Measurements from ENCODE around the gene UXS1.

UXS1 gene

DNA sequence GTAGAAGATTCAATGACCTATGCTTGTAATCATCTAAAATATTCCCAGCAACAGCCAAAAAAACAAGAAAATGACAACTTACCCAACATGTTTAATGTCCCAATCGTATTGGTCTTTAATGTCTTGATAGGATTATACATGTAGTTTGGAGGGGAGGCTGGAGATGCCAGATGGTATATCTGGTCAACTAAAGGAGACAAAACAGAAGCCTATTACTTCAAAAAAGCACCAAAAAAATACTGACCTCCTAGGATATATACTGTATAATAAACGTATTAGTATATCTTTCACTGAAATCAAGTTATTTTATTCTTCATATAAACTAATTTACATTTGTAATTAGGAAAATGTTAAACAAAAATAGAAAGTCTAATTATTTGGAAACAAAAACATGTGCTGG lies 64.5 kb downstream of the UXS1 start:
- DNase-seq (ENCODE audit: low read depth): no peak

DNA sequence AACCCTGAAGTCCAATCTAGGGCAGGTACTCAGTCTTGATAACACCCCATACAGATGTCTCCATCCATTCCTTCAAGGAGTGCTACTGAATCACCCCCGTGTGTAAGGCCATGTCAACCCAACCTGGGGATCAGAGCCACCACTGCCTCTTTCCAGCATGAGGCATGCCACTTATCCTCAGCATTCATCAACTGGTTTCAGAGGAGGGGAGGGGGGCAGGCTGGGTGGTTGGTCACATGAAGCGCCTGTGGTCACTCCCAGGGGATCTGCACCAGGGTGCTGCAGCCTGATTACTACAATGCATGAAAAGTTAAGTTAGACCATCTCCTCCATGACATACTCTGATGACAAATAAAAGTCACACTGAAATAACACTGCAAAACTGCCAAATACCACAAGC lies 65.0 kb downstream of the UXS1 start:
- no peak for DNase-seq (ENCODE audit: low read depth)

DNA sequence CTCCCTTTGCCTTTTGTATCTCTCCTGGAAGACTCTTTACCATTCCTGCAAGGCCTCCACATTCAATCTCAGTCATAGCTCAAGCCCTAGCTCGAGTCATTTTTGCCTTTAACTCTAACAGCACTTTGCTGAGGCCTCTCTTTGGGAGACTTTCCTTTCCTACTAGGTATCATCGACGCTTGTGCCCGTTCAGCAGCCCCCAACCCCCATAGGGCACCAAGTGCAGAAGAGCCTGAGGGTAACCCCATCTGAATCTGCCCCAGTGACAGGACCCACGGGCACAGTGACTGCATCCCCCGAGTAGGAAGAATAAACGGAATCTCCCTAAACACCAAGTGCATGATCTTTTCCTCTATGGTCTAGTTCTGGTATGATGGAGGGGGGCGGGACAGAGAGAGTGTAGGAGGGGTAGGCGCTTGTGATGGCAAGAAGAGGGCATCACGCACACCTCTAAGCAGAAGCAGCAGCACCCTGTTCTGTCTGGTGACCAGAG lies 66.3 kb downstream of the UXS1 start:
- no peak for DNase-seq (ENCODE audit: low read depth)

DNA sequence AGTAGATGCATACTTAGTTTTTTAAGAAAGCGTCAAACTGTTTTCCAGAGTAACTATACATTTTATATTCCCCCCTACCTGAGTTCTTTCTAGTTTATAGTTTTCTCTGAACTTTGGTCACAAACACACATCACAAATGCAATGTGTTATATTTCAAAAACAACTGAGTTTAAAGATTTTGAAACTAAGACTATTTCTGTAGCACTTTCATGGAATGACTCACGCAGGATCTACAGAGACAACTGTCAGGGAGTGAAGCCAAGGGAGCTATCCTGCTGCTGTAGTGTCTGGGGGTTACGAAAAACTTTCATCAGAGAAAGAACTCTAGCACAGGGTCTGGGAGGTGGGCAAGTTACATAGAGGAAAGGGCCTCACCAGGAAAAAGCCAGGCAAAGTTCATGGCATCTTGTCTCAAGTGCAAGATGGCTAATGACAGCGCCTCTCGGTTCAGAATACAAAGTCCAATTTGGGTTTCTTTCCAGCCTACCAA lies 66.8 kb downstream of the UXS1 start:
- no peak for DNase-seq (ENCODE audit: low read depth)

DNA sequence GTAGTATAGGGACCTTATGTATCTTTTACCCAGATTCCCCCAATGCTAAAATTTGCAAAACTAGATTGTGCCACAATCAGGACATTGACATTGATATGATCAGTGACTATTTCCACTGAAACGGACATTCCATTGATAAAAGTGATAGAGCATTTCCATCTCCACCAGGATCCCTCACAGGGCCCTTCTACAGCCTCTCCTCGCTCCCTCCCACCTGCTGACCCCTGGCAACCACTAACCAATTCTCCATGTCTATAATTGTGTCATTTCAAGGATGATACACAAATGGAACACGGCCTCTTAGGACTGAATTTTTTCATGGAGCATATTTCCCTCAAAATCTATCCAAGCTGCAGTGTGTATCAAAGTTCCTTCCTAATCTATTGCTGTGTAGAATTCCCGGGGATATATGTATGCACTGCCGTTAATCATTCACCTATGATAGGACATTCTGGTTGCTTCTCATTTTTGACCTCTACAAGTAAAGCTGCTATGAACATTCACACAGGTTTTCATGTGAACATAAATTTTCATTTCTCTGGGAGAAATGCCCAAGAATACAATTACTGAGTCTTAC lies 67.3 kb downstream of the UXS1 start:
- DNase-seq (ENCODE audit: low read depth): no peak

DNA sequence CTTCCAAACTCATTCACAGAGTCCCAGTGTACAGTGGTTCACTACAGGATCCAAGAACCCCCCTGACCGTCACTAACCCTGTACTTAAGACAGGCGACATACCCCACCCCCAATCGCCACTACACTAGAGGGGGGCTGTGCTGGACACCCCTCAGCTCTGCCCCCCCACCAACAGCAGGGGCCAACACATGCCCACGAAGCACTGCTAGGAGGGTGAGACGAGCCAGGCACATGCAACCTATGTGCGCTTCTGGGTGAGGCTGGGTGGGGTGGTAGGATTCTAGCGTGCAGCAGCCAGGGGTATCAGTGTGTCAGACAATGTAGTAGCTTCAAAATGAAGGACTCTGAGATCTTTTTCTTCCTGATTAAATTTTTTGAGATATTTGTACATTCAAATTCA lies 67.8 kb downstream of the UXS1 start:
- DNase-seq (ENCODE audit: low read depth): no peak

DNA sequence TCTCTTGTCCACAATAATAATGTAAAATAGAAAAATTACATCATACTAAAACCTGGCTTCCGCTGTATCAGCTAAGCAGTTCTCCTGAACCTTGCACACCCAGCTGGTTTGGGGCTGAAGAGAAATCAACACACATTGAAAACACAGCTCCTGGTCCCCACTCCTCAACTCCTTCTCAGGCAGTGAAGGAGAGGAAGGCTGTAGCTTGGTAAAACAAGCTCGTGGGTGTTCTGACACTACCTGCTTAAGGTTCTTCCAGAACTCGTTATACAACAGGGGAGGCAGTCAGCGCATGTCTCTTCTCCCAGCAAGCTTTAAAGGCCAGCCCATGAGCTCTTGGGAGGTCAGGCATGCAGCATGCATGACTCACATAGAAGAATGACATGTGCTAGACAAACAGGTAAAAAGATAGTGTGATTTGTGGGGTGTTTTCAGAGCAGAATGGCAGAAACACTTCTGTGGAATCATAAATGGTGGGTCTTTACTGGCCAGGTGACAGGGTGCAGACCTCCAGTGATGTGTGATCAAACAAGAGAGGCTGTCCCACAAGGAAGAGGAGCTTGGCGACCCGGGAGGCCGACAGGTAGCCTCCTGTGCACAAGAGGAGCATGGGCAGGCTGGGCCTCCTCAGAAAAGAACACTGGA lies 69.1 kb downstream of the UXS1 start:
- no peak for DNase-seq (ENCODE audit: low read depth)

DNA sequence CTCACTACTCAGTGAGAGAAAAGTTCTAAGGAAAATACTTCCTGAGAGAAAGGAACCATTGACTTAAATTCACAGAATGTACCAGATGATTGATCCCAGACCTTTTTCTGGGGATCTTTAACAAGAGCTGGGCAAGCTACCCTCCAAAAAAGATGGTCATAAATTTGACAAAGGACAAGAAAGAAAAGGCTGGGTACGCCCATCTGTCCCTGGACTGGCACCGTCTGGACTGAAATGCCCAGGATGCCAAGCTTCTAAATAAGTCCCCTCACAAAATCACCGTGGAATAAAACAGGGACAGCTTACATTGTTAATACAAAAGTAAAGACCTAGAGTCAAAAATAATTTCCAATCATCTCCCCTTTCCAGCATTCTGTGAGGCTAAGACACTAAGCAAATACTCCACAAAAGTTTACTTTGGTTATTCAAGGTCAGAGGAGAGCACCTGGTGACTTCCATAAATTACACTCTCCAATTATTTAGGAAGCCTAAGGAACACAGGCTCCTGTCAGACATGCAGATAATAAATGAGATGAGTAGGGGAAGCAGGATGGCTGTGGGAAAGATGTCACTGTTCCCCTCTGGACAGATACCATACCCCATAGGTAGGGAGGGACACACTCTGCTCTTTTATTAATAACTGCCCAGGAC lies 69.9 kb downstream of the UXS1 start:
- no peak for DNase-seq (ENCODE audit: low read depth)

DNA sequence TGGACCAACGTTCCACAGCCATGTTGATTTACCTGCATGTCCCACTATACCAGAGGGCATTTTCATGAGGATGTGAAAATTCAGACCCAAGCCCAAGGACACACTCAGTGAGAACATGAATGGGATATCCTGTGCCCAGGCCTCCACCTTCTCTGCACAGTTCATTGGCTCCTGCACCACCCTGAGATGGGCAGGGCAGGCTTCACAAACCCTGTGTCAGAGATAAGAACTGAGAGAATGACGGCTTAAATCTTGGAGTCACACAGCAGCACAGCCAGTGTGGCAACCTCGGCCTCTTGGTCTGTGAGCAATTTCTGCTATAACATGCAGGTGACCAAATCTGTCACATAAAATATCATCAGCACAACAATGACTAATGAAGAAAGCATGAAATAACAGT lies 71.9 kb downstream of the UXS1 start:
- no peak for DNase-seq (ENCODE audit: low read depth)

DNA sequence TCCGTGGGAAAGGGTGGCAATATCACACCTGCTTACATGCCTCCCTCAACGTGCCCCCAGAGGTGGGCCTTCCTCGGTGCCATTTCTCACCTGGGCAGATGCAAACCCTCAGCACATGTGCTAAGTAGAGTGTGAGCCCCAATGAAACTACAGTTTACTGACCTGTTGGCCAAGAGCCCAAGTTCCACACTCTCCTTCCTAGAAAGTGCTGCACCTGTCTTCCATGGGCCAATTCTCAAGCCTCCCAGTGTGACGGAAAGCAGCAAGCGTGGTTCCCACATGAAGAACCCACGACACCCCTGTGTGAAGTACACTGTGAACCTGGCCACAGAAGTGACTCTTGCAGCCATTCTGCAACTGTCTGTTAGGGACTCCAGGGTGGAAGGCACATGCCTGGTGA lies 73.7 kb downstream of the UXS1 start:
- DNase-seq (ENCODE audit: low read depth): no peak

DNA sequence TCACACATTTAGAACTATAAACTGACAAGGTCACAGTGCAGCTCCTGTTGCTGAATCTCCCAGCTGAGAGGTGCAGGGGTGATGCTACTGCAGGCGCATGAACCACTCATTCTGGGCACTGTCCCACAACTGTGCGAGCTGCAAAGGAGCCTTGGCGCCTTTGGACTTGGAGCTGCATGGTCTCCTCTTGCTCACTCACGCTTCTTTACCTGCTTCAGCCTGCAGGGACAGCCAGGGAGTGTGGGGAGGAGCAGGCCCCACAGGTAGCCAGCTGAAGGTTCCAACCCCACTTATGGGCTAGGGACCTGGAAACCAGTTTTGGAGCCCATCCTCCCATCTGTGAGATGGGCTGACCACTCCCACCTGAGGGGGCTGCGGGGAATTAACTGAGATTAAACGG lies 75.0 kb downstream of the UXS1 start:
- no peak for DNase-seq (ENCODE audit: low read depth)

DNA sequence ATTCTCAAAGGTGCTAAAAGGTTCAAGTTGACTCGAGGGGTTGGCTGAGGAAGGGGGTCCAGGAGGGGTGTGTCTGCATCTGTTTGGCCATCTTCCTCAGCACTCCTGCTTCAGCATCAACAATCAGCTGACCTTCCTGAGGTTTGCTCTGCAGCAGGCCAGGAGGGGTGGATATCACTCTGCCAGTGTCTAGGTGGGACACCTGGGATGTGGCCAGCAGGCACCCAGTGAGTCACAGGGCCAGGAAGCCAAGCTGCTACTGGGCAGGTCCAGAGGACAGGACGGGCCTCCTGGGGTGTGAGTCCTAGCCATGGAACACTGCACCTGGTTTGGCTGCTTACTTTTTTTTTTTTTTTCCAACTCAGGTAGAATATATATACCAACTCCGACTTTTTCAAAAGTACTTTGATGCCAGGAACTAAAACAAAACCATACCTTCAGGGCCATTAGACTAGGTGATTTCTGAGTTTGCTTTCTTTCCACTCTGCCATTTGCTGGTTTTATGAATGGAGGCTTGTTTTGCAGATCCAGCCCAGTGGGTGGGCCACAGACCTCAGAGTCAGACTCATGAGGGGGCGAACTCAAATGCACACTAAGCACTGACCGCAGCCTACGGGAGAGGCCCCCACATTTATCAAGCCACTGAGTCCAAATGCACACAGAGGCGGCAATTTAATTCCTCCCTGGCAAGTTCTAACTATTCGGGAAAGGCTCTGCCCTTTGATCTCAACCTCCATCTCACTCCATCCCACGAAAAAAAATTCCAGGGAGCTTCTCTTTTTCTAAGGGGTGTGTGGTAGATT lies 76.0 kb downstream of the UXS1 start:
- DNase-seq (ENCODE audit: low read depth): no peak

DNA sequence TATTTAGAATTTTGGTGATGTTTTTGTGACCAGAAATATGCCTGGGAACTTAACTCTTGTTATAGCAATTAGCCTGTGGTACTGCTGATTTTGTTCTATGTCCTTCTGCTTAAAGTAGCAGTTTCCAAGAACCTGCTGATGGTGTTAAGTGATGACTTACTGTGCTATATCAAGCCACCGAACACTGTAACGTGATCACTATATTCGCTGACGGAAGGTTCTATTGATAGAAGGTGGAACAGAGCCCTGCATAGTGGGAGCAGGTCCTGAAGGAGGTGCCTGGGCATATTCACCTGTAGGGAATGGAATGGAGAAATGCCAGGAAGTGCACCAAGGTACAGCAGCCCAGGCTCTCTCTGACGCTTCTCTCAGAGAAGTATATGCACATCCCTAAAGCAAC lies 76.8 kb downstream of the UXS1 start:
- no peak for DNase-seq (ENCODE audit: low read depth)

DNA sequence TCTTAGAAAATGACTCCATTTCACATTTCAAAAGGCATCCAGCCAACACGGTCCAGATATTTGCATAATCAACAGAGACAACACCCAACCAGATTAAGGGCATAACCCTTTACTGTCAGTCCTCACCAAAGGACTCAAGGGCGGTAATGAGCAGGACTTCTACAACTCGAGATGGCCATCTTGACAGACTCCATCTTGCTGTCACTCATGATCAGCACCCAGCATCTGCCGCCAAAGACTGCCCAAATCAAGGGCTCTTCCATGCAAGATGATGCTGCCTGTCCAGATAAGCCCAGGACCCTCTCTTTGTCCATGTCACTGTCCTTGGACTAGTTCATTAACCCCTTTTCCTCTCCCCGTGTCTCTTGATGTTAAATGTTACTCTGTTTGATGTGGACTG lies 77.9 kb downstream of the UXS1 start:
- DNase-seq (ENCODE audit: low read depth): no peak

DNA sequence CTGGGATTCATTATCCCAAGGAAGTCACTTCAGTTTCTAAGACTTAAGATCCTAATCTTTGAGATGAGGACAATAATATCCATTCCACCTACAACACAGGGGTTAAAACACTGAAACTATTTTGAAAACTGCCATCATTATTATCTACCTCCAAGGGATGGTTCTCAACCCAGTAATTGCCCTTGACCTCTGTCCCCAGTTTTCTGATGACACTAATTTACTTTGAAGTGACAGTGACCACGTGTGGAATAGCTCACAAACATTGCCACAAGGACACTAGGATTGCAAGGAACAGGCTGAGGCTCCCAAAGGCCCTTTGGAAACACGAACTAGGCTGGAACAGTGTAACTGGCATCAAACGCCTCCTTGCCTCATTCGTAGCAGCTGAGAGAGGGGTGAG lies 78.4 kb downstream of the UXS1 start:
- DNase-seq (ENCODE audit: low read depth): no peak

DNA sequence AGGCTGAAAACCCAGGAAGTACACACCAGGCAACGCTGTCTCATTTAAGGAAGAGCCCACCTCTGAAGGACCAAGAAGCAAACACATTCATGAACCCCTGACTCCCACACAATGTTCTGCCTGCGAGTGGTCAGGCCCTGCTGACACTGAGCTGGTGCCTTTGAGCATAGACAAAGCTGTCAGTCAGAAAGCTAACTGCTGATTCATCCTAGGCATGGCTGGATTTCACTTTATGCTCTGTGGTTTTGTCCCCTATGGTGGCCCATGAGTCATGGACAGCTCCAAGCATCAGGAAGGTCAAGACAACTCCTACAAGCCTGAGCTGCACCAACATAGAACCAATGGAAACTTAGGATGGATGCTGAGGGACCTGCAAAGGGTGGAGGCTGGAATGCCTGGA lies 78.9 kb downstream of the UXS1 start:
- DNase-seq (ENCODE audit: low read depth): peak; percentile 30

DNA sequence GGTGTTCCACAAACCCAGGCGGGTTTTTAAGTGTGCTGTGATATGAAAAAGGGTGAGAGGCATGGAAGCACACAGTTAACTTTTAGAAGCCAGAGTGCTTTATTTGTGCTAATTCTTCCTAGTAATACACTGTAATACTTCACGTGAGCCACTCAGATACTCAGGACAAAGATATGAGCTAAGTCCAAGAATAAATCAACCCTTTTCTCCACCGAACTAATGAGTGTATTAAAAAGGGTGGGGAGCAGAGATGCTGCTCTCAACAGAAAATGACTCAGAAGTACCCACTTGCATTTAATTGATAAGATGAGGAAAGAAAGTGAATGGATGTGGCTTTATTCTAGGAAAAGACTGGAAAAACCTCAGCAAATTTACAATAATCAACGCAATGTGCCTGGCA lies 79.9 kb downstream of the UXS1 start:
- DNase-seq (ENCODE audit: low read depth): no peak

DNA sequence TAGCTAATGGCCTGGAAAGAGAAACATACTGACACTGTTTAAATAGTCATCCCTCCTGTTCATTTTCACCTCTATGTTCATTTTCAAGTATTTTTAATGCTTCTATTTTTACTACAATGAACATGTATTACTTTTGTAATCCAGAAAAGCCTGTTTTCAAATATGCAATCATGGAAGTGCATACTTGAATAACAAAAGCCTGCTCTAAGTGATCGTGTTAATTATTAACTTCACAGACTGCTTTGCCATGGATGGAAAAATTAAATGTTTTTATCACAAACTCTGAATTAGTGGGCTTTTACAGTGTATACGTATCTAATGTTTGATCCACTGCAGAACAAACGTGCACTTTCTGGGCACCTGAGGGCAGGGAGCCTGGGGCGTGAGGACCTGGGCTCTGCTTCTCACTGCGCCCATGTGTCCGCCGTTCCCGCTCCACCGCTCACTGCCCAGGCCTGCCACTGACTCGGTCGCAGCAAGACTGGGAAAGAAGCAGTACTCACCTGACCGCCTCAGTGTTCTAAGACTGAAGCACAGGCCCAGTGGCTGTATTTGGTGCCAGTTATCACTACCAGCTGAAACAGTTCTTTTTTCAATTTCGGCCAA lies 80.6 kb downstream of the UXS1 start:
- DNase-seq (ENCODE audit: low read depth): no peak

DNA sequence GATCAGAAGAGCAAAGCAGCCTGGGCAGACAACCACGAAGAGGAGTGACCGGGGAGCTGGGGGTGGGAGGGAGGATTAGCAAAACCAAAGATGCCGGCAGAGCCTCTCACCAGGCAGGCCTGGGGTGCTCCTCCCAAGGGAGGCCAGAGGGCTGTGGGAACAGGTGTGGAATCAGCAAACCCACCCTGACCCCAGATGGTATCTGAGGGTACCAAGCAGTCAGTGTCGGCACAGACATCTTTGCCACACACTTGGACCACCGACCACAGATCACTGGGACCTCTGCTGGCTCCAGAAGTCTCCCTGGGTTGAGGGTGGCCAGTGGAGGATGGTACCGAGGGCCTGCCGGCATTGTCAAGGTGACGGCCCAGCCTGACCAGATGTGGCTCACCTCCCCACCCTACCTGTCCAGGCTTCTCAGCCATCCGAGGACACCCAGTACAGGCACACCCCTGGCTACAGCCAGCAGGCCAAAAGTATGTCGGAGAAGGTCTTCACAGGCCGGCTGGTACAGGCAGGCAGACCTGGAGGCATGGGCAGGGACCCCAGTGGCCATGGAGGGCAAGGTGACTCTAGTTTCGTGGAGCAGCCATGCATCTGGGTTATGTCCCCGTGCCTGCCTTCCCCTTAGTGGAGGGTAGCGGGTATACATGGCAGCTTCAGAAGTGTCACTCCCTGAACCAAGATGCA lies 82.1 kb downstream of the UXS1 start:
- no peak for DNase-seq (ENCODE audit: low read depth)

DNA sequence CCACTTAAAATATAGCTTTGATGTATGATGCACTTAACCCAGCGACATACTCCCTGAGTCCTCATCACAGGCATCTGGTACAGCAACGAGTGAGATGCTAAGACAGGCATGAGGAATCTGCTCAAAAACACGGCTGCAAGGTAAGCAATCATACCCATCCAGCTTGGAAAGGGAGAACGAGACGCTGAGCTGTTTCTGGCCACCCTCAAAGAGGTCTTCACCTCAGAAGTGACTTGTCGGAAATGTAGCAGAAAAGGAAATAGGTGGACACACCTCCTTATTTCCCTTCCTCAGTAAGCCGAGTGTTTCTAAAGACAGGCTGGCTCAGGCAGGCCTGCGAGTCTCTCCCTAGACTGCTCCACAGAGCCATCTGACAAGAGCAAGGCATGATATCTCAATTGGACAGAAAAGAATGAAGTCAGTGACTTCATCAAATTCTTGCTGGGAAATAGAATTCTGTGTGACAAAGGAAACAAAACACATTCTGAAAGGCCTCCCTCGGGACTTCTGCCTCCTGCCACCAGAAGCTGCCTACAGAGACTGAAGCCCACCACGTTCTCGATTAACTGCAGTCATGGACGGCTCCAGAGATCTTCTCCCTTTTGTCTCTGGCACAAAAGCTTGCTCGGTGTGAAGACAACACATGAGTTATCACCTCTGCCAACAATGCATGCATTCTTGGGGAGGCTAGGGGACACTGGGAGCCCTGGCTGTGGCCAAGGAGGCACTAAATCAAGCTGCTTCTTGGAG lies 84.3 kb downstream of the UXS1 start:
- no peak for DNase-seq (ENCODE audit: low read depth)

DNA sequence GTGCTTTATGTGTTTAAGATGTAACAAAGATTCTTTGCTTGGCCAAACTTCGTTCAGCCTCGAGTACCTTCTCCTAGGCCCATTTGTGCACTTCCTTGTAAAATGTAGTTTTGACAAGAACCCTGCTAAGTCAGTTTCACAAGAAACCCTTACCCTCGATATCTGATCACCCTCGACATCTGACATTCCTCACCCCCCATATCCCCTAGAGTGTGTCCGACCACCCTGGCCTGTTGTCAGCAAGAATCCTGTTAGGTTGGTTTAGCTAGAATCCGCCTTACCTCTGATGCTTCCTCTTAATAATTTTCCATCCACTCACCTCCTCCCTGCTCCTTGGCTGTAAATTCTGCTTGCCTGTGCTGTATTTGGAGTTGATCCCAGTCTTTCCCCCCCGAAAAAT lies 85.3 kb downstream of the UXS1 start:
- DNase-seq (ENCODE audit: low read depth): no peak

Data from HS-27A (cell line).